ENCODE data around the gene OR5AS1.

OR5AS1 gene

GRCh38 chr11:56066980-56067379 is 39.5 kb downstream of the OR5AS1 start:
- no peak overlapping the region for H3K27ac ChIP-seq

More at GRCh38 chr11:56066980-56067379, 39.5 kb downstream of the OR5AS1 start:
- TF ChIP-seq CTCF (conservative IDR thresholded peaks at IDR 0.05) = no peak

Measured in VCaP (cell line).